GM18867 (cell line): Measurements from ENCODE around the gene BACH2.
"Not testable (repeated sequence)": the region's sequence is repeated elsewhere in the genome, so short reads cannot be mapped to it uniquely, and the experiment has no call there.

Experiments used
- ATAC-seq: cut with Tn5 transposase; IDR thresholded peaks from one replicate; pipeline ENCODE4 v1.9.1; 2021; ENCODE audit warnings: mild to moderate bottlenecking, moderate library complexity; ENCODE audit not compliant: unreplicated experiment

The BACH2 gene

GRCh38 chr6:90296341-90297114 is at the start of gene BACH2:
Gene BACH2 (minus strand): TSS chr6:90296843. CDS start chr6:90008844, 287,999 bp downstream.
- peak; percentile 76 for ATAC-seq

DNA sequence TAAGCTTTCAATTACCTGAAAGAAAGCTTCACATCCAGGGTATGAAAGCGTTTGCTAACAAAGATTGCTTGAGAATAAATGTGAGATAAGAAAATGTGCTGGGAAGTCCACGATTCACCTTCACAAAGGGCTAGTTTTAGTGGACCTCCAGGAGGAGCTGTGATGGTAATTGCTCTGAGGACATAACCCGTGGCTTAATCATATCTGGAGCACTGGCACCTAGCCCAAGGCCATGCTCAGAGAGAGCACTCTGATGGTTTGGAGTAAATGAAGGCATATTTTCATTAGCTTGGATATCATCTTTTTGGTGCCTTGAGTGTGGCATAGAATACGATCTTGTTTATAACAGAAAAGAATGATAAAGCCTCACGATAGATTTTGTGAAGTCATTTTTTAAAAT is 46.9 kb upstream of the BACH2 start:
- no peak for ATAC-seq

DNA sequence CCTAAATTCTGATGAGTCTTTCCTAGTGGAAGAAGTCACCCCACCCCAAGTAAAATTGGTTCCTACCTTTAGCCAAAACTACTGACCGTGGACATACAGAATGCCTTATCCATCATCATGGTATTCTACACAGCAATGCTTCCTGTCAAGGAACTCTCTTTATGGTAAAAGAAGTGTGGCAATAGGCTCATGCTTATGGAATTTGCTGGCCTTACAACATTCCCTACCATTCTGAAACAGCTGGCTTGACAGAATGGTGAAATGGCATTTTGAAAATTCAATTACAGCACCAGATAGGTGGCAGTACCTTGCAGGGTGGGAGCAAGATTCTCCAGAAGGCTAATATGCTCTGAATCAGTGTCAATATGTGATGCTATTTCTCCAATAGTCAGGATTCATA is 41.8 kb upstream of the BACH2 start:
- ATAC-seq: no peak

DNA sequence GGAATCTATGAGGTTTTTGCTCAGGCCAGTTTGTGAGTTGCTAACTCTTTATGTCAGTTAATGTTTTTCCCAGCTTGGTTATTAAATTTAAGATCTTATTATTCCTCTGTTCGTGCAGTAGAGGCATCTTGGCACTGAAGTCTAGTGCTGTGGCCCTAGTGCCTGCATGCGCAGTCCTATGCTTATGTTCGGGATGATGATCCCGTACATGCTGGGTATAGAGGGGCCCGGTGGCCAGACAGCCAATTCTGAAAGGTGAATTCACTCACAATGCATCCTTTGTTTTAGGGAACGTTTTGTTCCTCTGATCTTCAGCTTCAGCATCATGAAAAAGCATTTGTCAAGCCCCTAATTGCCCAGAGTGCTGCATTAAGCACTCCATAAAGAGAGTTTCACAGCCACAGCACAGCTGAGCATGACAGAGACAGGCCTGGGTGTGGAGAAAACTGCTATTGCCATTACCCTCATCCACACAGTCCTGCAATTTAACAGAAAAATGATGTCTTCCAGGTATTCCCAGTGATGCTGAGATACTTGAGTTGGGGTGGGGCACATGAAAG is 39.8 kb upstream of the BACH2 start:
- no peak for ATAC-seq

DNA sequence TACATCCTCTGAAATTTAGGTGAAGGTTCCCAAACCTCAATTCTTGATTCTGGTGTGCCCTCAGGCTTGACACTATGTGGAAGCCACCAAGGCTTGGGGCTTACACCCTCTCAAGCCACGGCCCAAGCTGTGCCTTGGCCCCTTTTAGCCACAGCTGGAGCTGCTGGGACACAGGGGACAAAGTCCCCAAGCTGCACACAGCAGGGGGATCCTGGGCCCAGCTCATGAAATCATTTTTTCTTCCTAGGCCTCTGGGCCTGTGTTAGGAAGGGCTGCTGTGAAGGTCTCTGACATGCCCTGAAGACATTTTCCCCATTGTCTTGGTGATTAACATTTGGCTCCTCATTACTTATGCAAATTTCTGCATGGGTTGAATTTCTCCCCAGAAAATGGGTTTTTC is 37.3 kb upstream of the BACH2 start:
- ATAC-seq: no peak

DNA sequence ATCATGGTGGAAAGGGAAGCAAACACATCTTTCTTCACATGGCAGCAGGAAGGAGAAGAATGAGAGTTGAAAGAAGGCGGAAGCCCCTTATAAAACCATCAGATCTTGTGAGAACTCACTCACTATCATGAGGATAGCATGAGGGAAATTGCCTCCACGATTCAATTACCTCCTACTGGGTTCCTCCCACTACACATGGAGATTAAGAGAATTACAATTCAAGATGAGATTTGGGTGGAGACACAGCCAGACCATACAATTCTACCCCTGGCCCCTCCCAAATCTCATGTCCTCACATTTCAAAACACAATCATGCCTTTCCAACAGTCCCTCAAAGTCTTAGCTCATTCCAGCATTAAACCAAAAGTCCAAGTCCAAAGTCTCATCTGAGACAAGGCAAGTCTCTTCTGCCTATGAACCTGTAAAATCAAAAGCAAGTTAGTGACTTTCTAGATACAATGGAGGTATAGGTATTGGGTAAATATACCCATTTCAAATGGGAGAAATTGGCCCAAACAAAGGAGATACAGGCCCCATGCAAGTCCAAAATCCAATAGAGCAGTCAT is 36.4 kb upstream of the BACH2 start:
- not testable (repeated sequence) for ATAC-seq

GRCh38 chr6:90329386-90330077 is 32.9 kb upstream of the BACH2 start:
- no peak for ATAC-seq

GRCh38 chr6:90328004-90328403 is 31.4 kb upstream of the BACH2 start:
- no peak for ATAC-seq

DNA sequence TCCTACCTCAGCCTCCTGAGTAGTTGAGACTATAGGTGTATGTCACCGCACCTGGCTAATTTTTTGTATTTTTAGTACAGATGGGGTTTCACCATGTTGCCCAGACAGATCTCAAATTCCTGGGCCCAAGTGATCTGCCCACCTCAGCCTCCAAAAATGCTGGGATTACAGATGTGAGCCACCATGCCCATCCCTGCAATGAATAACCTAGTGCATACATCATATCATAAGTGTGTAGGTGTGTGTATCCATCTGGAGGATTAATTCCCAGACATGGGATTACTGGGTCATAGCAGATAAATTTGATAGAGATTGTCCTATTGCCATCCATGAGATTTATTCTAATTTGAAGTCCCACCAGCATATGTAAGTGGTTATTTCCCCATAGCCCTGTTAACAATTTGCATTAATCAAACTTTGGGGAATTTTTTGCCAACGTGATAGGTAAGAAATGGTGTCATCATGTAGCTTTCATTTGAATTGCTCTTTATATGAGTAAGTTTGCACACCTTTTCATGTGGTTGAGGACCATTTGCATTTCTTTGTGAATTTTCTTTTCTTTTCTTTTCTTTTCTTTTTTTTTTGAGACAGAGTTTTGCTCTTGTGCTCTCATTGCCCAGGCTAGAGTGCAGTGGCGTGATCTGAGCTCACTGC is 29.9 kb upstream of the BACH2 start:
- no peak for ATAC-seq

DNA sequence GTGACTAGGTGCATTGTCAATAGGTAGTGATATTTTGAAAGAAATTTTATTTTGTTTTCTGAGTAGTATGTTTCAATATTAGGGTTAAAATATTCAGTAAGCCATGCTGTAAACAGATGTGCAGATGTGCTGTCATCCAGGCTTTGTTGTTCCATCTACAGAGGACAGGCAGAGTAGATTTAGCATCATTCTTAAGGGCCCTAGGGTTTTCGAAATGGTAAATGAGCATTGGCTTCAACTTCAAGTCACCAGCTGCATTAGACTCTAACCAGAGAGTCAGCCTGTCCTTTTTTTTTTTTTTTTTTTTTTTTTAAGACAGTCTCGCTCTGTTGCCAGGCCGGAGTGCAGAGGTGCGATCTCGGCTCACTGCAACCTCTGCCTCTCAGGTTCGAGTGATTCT is 27.1 kb upstream of the BACH2 start:
- ATAC-seq: no peak

DNA sequence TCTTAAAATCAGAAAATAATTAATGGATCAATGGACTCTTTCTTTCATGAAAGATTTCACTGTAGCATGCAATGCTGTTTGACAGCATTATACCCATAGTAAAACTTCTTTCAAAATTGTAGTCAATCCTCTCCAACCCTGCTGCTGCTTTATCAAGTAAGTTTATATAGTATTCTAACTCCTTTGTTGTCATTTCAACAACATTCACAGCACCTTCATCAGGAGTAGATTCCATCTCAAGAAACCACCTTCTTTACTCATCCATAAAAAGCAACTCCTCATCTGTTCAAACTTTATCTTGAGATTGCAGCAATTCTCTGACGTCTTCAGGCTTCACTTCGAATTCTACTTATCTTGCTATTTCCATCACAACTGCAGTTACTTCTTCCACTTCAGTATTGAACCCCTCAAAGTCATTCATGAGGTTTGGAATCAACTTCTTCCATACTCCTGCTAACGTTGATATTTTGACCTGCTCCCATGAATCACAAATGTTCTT is 26.4 kb upstream of the BACH2 start:
- ATAC-seq: no peak

- no peak for ATAC-seq
Measured at GRCh38 chr6:90319979-90320685, 23.5 kb upstream of the BACH2 start.

DNA sequence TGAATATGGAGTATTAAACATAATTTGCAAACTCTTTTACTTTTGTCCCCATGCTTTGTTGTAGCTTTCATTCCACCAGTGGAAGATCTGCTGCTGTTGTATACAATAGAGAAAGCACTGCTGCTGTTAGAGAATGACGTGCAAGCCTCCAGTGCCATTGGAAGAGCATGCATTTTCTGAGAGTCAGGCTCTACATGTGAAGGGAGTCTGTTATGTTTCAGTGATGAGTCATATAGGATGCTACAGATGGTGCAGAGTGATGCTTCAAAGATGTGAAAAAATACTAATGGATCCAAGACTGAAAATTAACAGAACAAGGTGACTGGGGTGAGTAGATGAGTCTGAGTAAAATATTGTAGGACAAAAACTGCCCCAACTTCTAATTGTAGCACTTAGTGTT is 22.4 kb upstream of the BACH2 start:
- no peak for ATAC-seq

- ATAC-seq: no peak
Measured at GRCh38 chr6:90315986-90316385, 19.3 kb upstream of the BACH2 start.

DNA sequence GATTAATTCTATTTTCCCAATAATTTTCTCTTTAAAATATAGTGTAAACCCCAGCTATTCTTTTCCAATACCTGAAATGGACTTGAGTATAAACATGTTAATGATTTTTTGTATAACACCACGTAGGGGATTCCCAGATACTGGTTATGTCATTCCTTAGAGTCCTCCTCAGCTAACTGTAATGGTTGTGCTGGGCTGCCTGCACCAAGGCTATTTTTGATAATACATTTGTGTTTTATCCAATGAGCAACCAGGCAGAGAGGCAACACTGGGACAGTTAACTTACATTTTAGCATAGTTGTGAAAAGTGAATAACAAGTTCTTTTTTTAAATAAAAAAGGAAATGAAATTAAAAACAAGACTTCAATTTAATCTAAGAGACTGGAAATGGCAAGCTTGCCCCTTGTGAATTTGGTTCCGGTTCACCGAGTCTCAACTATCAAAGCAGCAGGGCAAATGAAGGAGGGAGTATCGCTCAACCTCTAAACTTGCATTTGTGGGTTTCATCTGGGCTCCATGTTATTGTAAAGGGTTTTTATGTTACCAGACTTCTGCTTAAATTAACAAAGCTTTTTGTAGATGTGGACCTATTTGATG is 18.8 kb upstream of the BACH2 start:
- ATAC-seq: no peak

GRCh38 chr6:90314514-90314913 is 17.9 kb upstream of the BACH2 start:
- ATAC-seq: no peak

DNA sequence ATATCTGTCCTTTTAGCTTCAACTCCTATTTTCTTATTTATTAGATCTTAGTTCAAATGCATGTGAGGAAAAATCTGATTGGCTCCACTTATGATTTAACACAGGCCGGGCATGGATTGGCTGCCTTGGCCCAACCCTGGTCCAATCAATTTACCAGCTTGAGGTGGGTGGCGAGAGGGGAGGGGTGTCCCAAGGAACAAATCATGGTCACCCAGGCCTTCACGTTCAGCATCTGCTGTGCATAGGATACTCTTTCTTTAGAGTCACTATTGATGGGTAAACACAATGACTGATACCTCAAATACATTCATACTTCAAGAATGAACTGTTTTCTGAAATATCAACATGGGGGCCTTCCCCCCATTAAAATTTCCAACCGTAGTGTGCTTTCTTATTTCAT is 14.9 kb upstream of the BACH2 start:
- ATAC-seq: no peak

DNA sequence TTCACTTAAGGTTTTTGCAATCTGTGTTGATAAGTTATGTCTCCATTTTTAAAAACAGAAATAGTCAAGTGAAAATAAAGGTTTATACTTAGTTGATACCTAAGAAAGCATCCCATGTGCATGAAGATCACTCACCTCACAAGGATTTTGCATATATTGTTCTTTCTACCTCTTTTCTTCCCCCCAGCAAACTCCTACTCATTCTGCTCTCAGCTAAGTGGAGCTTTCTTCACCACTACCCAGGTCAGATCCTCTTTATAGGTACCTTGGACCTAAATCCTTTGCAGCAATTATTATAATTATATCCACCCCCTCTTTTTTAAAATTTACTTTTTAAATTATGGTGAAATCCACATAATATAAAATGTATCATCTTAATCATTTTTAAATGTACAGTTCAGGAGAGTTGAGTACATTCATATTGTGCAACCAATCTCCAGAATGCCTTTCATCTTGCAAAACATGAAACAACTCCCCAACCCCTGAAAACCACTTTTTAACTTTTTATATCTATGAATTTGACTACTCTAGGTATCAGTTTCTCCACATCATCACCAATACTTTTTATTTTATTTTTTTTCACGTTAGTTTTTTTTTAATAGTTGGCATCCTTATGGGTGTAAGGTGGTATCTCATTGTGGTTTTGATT is 9.3 kb upstream of the BACH2 start:
- ATAC-seq: no peak

GRCh38 chr6:90304308-90304707 is 7.7 kb upstream of the BACH2 start:
- ATAC-seq: peak; percentile 84

DNA sequence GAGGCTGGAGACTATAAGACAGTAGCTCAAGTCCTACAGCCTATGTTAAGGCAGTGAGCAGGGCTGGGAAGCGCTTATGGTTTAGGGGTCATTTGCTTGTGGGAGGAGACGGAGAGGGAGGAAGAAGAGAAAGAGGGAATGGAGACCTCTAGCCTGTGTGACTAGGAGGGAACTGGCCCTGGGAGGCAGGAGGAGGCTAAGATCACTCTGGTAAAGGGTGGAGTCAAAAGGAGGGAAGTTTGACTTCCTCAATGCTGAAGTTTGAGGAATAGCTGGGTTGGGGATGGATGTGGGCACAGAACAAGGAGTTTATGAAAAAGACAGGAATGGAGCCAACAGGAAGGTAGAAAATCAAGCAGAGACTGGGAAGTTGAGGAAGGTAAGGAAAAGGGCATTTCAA is 6.4 kb upstream of the BACH2 start:
- no peak for ATAC-seq
